H1 (cell line): ENCODE data around the gene OR1S2. TPM values are rescaled to one million over a fixed set of nuclear protein-coding genes. Genes with fewer than 3 reads are reported as not detected.

Experiments
- MAX ChIP-seq: IDR thresholded peaks from 2 replicates; pipeline ENCODE4 v1.6.1; 2012; ENCODE audit warnings: inconsistent platforms
- polyA plus RNA-seq, 7 experiments: library from polyadenylated mRNA; depleted of rRNA in 3 of 7; stranded (reverse) in 5 of 7; unstranded in 2 of 7; fragments of >200 nt in 5 of 7; fragments of 200-250 nt in 2 of 7; gene quantifications; 1 replicate in 5 of 7; 2 replicates in 1 of 7; 4 replicates in 1 of 7; pipeline versions ENCODE4 v1.2.1 to v1.2.3, GENCODE V29; 2011 to 2013; ENCODE audit warnings: missing spikeins in 2 of 7, mixed read lengths in 2 of 7
- total RNA-seq: library from RNA; stranded (reverse); fragmentation: NEBNext Ultra II Directional; extraction: Animal tissue kit (Norgen Biotek cat#: 25700); gene quantifications from 2 replicates; pipeline ENCODE4 v1.2.1, GENCODE V29; 2021
- TF ChIP-seq, protein P1 (sequence below): fragments of 300-600 bp; sonication (generic); IDR thresholded peaks from 2 replicates; pipeline ENCODE4 v1.7.1; 2012; ENCODE audit warnings: low read length, moderate library complexity, mild to moderate bottlenecking, inconsistent platforms; ENCODE audit not compliant: insufficient replicate concordance

Gene OR1S2
- total and polyA plus RNA-seq, 2 of the 8 experiments (the other 6 are each of a cell fraction or from before 2014, with no cell fraction given): not detected

DNA sequence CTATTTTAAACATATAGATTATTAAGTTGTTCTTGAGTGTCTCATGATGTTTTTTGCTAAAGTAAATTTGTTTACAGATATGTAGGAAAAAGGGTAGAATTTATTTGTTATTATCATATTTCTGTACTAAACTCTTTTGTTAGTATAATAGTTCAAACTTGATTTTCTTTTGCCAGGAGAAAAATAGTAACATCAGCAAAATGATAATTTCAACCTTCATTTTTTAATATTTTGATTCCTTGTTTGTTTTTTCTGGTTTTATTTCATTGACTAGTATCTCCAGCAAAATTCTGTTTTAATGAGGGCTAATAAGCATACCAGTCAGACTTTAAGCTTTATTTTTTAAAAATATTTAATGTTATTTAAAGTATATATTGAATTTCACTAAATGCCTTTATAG is 12.5 kb upstream of the OR1S2 start (continued):
- TF ChIP-seq, protein P1, sequence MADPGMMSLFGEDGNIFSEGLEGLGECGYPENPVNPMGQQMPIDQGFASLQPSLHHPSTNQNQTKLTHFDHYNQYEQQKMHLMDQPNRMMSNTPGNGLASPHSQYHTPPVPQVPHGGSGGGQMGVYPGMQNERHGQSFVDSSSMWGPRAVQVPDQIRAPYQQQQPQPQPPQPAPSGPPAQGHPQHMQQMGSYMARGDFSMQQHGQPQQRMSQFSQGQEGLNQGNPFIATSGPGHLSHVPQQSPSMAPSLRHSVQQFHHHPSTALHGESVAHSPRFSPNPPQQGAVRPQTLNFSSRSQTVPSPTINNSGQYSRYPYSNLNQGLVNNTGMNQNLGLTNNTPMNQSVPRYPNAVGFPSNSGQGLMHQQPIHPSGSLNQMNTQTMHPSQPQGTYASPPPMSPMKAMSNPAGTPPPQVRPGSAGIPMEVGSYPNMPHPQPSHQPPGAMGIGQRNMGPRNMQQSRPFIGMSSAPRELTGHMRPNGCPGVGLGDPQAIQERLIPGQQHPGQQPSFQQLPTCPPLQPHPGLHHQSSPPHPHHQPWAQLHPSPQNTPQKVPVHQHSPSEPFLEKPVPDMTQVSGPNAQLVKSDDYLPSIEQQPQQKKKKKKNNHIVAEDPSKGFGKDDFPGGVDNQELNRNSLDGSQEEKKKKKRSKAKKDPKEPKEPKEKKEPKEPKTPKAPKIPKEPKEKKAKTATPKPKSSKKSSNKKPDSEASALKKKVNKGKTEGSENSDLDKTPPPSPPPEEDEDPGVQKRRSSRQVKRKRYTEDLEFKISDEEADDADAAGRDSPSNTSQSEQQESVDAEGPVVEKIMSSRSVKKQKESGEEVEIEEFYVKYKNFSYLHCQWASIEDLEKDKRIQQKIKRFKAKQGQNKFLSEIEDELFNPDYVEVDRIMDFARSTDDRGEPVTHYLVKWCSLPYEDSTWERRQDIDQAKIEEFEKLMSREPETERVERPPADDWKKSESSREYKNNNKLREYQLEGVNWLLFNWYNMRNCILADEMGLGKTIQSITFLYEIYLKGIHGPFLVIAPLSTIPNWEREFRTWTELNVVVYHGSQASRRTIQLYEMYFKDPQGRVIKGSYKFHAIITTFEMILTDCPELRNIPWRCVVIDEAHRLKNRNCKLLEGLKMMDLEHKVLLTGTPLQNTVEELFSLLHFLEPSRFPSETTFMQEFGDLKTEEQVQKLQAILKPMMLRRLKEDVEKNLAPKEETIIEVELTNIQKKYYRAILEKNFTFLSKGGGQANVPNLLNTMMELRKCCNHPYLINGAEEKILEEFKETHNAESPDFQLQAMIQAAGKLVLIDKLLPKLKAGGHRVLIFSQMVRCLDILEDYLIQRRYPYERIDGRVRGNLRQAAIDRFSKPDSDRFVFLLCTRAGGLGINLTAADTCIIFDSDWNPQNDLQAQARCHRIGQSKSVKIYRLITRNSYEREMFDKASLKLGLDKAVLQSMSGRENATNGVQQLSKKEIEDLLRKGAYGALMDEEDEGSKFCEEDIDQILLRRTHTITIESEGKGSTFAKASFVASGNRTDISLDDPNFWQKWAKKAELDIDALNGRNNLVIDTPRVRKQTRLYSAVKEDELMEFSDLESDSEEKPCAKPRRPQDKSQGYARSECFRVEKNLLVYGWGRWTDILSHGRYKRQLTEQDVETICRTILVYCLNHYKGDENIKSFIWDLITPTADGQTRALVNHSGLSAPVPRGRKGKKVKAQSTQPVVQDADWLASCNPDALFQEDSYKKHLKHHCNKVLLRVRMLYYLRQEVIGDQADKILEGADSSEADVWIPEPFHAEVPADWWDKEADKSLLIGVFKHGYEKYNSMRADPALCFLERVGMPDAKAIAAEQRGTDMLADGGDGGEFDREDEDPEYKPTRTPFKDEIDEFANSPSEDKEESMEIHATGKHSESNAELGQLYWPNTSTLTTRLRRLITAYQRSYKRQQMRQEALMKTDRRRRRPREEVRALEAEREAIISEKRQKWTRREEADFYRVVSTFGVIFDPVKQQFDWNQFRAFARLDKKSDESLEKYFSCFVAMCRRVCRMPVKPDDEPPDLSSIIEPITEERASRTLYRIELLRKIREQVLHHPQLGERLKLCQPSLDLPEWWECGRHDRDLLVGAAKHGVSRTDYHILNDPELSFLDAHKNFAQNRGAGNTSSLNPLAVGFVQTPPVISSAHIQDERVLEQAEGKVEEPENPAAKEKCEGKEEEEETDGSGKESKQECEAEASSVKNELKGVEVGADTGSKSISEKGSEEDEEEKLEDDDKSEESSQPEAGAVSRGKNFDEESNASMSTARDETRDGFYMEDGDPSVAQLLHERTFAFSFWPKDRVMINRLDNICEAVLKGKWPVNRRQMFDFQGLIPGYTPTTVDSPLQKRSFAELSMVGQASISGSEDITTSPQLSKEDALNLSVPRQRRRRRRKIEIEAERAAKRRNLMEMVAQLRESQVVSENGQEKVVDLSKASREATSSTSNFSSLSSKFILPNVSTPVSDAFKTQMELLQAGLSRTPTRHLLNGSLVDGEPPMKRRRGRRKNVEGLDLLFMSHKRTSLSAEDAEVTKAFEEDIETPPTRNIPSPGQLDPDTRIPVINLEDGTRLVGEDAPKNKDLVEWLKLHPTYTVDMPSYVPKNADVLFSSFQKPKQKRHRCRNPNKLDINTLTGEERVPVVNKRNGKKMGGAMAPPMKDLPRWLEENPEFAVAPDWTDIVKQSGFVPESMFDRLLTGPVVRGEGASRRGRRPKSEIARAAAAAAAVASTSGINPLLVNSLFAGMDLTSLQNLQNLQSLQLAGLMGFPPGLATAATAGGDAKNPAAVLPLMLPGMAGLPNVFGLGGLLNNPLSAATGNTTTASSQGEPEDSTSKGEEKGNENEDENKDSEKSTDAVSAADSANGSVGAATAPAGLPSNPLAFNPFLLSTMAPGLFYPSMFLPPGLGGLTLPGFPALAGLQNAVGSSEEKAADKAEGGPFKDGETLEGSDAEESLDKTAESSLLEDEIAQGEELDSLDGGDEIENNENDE: no peak
- no peak for TF ChIP-seq MAX
- TF ChIP-seq, all 59 proteins: peak for 0
